ELR (cell line): ENCODE measurements around the gene GP5.
A peak's percentile ranks its signal among the peaks of the same experiment; 100 is the strongest.

Experiments
- DNase-seq: peaks from one replicate; pipeline ENCODE4 v3.0.0-alpha.2; 2015; ENCODE audit warnings: low read depth

GP5 gene

GRCh38 chr3:194375473-194376240 is 23.4 kb downstream of the GP5 start:
- no peak for DNase-seq

DNA sequence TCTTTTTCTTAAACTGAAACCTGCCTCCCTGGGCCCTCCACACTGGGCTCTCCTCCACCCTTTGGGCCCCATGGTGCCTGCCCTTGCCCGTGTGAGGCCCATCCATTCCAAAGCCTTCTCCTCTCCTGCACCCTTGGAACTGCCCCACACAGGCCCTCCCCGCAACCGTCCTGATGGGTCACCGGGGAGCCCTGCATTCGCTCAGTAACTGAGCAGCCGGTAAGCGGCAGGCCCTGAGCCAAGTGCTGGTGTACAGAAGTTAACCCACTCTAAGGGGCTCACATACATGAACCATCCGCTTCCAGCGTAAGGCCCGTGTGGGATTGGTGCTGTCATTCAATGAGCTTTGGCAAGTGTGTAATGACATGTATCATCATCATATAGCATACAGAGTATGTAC is 24.1 kb downstream of the GP5 start:
- DNase-seq: no peak

GRCh38 chr3:194373899-194374298 is 25.2 kb downstream of the GP5 start:
- no peak for DNase-seq

DNA sequence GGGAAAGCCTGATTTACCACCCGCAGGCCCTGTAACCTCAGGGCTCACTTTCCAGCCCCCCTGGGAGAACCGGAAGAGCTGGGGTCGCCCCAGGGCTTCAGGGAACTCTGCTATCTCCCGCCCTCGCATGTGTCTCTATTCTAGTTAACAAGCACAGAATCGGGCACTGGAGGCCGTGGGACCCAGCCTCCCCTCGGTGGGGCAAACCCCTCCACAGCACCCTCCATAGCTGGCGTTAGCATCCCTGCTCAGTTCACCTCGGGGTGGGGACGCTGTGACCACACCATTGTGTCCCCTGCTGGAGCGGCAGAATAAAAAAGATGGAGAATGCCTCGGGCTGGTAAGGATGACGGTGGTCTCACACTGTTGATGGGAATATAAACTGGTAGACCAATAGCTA is 26.0 kb downstream of the GP5 start:
- no peak for DNase-seq

DNA sequence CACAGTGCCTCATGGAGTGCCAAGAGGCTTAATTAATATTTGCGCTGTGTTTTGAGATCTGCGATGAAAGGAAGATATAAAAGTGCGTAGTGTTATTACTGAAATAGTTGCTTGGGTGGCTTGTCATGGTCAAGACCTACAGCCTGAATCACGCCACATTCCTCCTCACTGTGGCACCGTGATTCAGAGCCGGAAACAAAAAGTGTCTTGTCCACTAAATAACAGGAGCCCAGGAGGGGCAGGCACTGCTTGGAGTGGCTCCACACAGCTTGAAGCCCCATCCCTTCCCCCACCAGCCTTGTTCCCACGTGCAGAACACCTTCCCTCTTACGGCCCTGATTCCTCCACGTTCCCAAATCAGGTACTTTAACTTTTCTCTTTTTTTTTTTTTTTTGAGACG is 28.3 kb downstream of the GP5 start:
- no peak for DNase-seq

DNA sequence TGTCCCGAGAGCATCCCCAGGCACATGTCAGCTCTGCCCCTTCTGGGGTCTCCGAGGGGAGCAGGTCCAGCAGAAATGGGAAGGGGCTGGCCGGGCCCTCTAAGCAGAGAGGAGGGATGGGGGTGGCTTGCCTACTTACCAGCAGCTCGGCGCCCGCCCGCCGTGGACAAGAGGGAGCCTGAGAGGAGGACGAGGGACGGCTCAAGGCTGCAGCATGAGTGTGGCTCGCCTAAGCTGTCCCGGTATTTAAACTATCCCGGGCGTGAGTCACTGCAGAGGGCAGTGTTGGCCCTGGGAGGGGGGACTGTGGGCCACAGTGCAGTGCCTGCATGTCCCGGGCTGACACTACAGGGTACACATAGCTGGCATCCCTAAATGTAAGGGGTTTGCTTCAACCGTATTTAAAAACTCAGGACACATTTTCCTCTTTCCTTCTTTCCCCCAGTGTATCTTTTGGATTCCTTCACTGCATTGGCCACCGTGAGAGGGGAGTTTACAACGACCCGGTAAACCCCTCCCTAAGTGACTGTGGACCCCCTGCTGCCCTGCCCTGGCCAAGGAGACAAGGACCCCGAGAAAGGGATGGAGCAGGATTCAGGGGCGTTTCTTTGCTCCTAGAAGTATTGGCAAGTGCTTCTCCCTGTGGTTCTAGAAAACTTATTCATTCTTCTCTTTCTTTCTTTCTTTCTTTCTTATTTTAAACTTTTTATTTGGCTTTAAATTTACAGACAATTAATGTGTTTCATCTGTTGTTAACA is 29.4 kb downstream of the GP5 start, which contains the start of gene LRRC15:
Gene LRRC15 (minus strand): TSS at position 222 of the 758 bp plus-strand sequence. CDS start 8,700 bp downstream, outside the sequence.
- DNase-seq: peak; percentile 71

- no peak for DNase-seq
These were observed 30.1 kb downstream of the GP5 start for GRCh38 chr3:194368918-194369317.

- DNase-seq: no peak
These were observed 30.8 kb downstream of the GP5 start for GRCh38 chr3:194367992-194368841.

- DNase-seq: no peak
These were observed 33.0 kb downstream of the GP5 start for GRCh38 chr3:194365978-194366490.

GRCh38 chr3:194365526-194365925 is 33.5 kb downstream of the GP5 start:
- no peak for DNase-seq

DNA sequence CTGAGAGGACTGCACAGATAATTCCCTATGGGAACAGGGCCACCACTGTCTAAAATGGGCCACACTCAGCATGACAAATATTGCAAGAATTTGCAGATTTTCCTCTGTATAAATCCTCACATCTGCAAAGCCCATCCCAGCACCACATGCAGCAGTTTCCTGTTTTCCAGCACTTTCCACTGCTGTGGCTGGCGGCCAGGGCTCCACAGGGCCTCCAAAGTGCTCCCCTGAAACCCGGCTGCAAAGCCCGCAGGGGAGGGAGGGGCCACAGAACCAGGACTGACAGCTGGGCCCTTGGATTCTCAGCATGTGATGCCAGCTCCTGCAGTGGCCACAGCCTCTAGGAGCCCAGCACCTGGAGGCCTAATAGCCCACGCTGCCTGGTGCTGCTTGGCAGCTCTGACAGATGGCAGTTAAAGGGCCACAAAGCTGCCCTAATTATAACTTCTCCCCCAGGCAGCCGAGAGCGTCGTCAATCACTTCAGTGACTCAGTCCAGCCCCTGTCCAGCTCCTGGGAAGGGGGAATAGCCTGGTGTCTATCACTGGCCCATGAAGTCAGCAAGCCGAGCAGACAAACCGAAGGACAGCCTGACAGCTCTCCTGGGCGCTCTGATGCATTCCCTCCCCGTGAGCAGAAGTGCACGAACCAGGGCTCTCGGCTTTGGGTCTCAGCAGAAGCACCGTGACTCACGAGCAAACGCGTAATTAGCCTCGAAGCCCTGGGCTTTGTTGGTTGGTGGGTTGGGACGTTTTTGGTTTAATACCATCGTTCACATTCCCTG is 34.2 kb downstream of the GP5 start:
- DNase-seq: peak; percentile 39

- no peak for DNase-seq
These were observed 34.8 kb downstream of the GP5 start for GRCh38 chr3:194364314-194364651.

DNA sequence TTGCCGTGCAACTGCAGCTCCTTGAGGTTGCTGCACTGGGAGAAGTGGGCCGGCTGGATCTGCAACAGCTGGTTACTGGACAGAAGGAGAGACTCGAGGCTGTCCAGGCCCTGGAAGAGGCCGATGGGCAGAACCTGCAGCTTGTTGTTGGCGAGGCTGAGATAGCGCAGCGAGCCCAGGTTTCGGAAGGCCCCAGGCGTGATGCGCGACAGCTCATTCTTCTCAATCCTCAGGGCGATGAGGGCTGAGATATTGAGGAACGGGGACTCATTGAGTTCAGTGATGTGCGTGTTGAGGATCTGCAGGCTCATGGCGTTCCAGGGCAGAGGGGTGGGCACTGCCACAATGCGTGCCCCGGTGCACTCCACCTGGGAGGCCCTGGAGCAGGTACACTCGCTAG is 38.5 kb downstream of the GP5 start:
- no peak for DNase-seq

DNA sequence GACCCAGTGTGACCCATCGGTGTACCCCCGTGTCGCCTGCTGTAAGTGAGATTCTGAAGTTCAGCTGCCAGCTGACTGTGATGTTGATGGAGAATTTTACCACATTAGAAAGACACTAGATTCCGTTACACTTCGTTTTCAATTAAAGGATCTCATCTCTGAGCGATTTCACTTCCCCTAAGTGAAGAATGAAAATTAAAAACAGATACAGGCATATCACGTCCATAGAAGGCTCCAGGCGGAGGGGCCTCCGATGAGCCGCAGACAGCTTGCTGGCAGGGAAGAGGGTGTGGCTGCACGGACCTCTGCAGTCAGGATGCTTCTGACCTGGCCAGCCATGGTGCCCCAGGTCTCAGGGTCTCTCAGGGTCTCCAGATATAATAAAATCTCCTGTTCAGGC is 41.4 kb downstream of the GP5 start:
- DNase-seq: no peak

DNA sequence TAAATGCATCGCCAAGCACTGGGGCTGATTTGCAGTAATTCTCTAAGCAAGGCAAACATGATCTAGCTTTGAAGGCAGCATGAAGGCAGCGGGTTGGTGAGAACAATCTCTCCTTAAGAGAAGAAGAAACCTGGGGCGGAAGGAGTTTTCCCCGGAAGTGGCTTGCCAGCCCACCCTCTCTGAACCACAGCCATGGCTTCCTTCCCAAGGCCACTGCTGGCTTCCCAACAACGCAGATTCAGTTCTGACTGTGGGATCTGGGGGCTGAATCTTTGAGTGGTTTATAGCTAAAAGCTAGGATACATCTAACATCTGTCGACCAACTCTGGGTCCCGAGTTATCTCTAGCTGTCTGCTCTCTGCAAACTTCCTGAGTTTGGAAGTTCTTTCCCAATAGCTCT is 43.7 kb downstream of the GP5 start:
- no peak for DNase-seq

GRCh38 chr3:194354315-194354714 is 44.8 kb downstream of the GP5 start:
- DNase-seq: no peak

DNA sequence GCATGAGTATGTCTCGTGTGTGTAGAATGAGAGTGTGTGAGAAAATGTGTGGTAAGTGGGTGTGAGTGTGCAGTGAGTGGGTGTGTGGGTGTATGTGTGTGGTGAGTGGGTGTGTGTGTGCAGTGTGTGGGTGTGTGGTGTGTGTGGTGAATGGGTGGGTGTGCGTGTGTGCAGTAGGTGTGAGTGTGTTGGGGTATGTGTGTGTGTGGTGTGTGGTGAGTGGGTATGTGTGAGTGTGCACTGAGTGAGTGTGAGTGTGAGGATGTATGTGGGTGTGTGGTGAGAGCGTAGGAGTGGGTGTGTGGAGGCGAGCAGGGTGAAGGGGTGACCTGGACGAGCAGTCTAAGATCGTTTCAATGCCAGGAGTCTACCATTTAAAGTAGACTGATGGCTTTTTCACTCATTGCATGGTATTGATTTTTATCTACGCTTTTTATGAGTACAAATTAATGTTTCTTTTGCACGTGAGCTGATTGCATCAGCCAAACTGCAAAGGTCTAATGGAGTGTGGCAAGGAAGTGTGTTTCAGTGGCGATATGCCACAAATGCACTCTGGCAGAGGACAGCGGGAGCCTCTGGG is 46.3 kb downstream of the GP5 start:
- DNase-seq: no peak

GRCh38 chr3:194351952-194352536 is 47.0 kb downstream of the GP5 start:
- DNase-seq: no peak

GRCh38 chr3:194351080-194351672 is 47.9 kb downstream of the GP5 start, which contains the start of gene CPN2:
Gene CPN2, minus strand, starts transcription at chr3:194351328. Its CDS starts 8,626 bp downstream, at chr3:194342702.
- no peak for DNase-seq

DNA sequence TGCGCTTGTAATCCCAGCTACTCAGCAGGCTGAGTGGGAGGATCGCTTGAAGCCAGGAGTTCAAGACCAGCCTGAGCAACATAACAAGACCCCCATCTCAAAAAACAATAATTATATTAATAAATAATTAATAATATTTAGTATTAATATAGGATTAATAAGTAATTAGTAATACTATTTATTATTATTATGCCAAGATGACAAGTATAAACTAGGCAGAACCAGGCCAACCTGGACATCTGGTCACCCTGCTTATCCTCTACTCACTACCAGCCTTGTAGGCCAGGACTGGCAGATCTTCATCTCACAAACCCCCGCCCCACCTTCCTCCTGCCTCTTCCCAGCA is 48.4 kb downstream of the GP5 start:
- DNase-seq: no peak
